CD4-positive, alpha-beta T cell treated with Interleukin-10 for 1 hour (primary cell): Measurements from ENCODE around the gene FBP2.
"Not testable (repeated sequence)": the region's sequence is repeated elsewhere in the genome, so short reads cannot be mapped to it uniquely, and the experiment has no call there.

Experiments
- DNase-seq: peaks from one replicate; pipeline ENCODE4 v3.0.0-alpha.2; 2020

The FBP2 gene

GRCh38 chr9:94557376-94557775 lies 36.2 kb downstream of the FBP2 start:
- DNase-seq, result no peak

DNA sequence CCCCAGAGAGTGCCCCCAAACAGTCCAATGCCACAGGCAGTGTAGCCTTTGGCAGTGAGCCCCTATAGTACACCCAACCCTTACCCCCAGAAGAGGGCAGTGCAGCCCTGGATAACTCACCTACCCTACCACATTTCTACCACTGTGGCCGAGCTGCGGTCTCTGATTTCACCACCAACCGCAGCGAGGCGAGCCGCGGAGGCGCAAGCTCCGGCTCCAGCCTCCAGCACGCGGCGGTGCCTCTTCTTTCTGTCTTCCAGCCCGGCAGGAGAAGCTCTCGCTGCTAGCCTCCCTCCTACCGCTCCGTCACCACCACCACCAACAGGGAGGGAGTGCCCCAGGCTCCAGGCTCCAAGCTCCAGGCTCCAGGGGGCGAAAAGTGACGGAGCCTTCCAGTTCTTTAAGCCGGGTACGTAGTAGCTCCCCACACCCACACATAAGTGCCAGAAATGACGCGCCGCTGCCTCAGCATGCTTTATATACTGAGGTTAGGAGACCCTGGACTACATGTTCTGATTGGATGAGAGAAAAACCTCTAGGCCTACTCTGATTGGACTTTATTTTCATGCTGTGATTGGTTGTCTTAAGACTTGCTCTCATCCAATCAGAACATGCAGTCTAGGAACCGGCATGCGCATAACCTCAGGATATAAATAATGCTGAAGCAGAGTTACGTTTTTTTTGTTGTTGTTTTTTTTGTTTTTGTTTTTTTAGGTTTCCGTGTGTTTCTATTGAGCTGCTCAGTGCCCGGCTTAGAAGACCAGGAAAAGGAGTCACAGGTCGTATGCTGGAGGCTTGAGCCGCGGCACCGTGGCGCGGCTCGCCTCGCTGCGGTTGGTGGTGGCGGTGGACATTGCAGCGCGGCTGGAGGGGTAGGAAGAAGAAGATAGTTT lies 38.9 kb downstream of the FBP2 start, which contains the start of gene PCAT7:
Gene PCAT7 (plus strand): TSS at position 645 of the 893 bp plus-strand sequence.
- peak; percentile 23 for DNase-seq

GRCh38 chr9:94554078-94554438 lies 39.6 kb downstream of the FBP2 start:
- no peak for DNase-seq

GRCh38 chr9:94553029-94553938 lies 40.3 kb downstream of the FBP2 start:
- DNase-seq, result no peak

DNA sequence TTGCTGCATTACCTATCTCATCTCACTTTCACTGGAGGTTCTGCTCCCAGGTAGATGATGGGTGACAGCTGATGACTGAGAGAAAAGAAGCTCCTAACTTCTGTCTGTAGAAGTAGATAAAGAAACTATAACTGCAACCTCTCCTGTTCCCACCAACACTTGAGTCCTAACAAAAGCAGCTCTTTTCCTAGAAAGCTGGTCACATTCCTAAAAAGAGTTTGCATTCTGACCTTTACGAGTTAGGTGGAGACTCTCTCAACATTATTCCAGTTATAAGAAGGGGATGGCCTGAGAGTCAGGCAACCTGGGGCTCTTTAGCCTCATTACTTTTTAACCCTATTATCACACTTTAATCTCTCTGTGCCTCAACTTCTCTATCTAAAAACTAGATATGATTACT lies 47.7 kb downstream of the FBP2 start:
- no peak for DNase-seq

GRCh38 chr9:94544335-94544734 lies 49.3 kb downstream of the FBP2 start:
- not testable (repeated sequence) for DNase-seq

- no peak for DNase-seq
Measured at GRCh38 chr9:94538908-94539307, 54.7 kb downstream of the FBP2 start.

GRCh38 chr9:94534901-94535300 lies 58.7 kb downstream of the FBP2 start:
- DNase-seq, result no peak

- DNase-seq, result no peak
Measured at GRCh38 chr9:94533601-94534000, 60.0 kb downstream of the FBP2 start.

DNA sequence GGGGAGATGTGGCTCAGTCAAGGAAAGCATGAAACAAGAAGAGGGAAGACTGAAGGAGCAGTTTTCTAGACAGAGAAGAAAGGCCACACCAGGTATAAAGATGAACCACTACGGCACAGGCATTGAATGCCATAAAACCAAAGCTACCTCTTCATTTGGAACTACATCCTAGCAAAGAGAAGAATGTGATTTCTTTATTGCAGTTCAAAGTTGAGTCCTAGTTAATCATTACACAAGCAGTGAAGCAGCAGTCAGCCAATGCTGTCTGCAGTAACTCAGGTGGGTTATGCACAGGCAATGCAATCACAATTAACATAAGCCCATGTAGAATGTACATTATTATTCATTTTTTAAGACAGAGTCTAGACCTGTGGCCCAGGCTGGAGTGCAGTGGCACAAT lies 60.5 kb downstream of the FBP2 start:
- DNase-seq, result no peak

- DNase-seq, result no peak
Measured at GRCh38 chr9:94528886-94529285, 64.7 kb downstream of the FBP2 start.

- no peak for DNase-seq
Measured at GRCh38 chr9:94526951-94527350, 66.7 kb downstream of the FBP2 start.

GRCh38 chr9:94526271-94526670 lies 67.4 kb downstream of the FBP2 start:
- DNase-seq, result no peak

DNA sequence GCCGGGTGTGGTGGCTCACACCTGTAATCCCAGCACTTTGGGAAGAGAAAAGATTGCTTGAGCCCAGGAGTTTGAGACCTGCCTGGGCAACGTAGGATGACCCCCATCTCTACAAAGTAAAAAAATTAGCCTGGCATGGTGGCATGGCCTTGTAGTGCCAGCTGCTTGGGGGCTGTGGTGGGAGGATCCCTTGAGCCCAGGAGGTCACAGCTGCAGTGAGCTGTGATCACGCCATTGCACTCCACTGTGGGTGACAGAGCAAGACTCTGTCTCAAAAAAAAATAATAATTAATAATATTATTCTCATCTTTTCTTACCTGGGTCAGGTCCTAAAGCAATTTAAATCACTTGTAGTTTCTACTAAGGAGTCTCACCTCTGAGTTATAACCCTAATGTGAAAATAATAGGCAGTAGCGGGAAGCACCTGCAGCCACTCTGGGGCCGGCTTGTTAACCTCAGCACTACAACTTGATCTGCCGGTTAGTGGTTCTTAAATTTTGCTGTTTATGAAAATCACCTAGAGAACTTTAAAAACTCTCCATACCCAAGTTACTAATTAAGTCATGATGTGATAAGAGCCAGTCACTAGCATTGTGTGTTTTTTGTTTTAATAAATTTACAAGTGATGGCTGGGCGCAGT lies 68.1 kb downstream of the FBP2 start:
- DNase-seq, result no peak

- DNase-seq, result no peak
Measured at GRCh38 chr9:94517254-94517653, 76.4 kb downstream of the FBP2 start.

DNA sequence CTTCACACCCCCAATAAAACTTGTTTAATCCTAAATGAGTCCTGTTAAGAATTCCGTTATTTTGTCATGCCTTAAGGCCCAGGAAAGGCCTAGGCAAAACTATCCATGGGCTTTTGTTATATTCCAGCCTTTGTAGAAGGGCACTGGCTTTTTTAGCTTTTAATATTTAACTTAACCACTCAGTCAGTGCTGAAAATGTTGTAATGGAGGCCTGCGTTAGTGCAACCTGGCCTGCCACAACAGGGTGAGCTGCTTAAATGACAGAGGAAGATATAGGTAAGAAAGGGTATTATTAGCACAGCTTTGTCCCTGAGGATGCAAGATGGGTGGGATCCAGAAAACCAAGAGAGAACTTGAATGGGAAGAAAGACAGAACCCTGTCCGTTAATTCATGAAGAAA lies 78.9 kb downstream of the FBP2 start:
- DNase-seq, result no peak

- no peak for DNase-seq
Measured at GRCh38 chr9:94511955-94512265, 81.7 kb downstream of the FBP2 start.

DNA sequence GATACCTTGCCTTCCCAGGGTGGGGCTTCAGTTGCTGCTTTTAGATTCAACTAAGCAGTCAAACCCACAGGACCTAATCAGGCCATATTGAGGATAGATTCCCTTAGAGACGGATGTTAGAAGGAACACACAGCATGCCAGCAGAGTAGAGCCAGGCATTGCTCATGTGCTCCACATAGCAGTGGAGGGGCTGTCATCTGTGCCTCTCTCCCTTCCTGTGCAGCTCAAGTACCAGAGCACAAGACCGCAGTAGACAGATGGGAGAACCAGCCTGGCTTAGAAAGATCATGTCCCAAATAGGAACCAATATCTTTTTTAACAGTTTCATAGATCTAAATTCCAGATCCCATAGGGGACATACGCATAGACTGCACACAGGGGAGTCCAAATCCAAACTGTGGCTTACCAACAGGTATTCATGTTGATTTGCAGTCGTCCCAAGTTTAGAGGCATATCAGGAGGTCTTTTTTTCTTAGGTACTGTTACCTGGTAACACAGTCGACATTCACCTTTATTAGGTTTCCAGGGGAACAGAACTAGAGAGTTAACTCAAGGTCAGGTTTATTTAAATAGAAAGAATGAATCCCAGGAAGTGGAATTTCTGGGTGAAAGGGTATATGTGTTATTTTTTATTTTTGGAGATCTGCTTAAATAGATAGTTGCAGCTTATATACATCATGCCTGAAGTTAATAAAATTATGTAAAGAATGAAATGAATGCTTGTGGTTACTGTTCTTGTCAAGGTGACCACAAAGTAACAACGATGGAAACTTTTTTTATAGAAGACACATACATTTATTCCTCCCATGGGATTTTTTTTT lies 82.3 kb downstream of the FBP2 start:
- no peak for DNase-seq
